IPS-11a (cell line): Measurements from ENCODE around the gene PDE4C.
A peak's percentile ranks its signal among the peaks of the same experiment; 100 is the strongest.

Experiments
- H3K4me3 ChIP-seq: one replicate; pipeline ENCODE4 v1.5.1; 2013; ENCODE audit warnings: low read depth, low read length, control low read depth

PDE4C gene

GRCh38 chr19:18225702-18226468 lies at the start of gene PDE4C:
Gene PDE4C (minus strand): TSS chr19:18226438. CDS start chr19:18226415, 23 bp downstream.
- peak within 1 kb of the TSS; percentile 13 for H3K4me3 ChIP-seq

- H3K4me3 ChIP-seq: no peak overlapping the region
Observed at GRCh38 chr19:18274781-18275356, 48.6 kb upstream of the PDE4C start.

- no peak within 1 kb of the TSS for H3K4me3 ChIP-seq
Observed at GRCh38 chr19:18274219-18274780, 48.1 kb upstream of the PDE4C start, which contains the start of gene IQCN. Gene IQCN (minus strand): TSS chr19:18274452. CDS start chr19:18269478, 4,974 bp downstream.

GRCh38 chr19:18273561-18274218 lies 47.5 kb upstream of the PDE4C start:
- no peak overlapping the region for H3K4me3 ChIP-seq

GRCh38 chr19:18271433-18271841 lies 45.2 kb upstream of the PDE4C start:
- H3K4me3 ChIP-seq: no peak overlapping the region

GRCh38 chr19:18270326-18270725 lies 44.1 kb upstream of the PDE4C start:
- no peak overlapping the region for H3K4me3 ChIP-seq

- no peak overlapping the region for H3K4me3 ChIP-seq
Observed at GRCh38 chr19:18269070-18269723, 43.0 kb upstream of the PDE4C start.

GRCh38 chr19:18266771-18267686 lies 40.8 kb upstream of the PDE4C start:
- no peak overlapping the region for H3K4me3 ChIP-seq

GRCh38 chr19:18265582-18265981 lies 39.3 kb upstream of the PDE4C start:
- H3K4me3 ChIP-seq: no peak overlapping the region

GRCh38 chr19:18264971-18265540 lies 38.8 kb upstream of the PDE4C start:
- H3K4me3 ChIP-seq: no peak overlapping the region

- H3K4me3 ChIP-seq: no peak overlapping the region
Observed at GRCh38 chr19:18264137-18264854, 38.1 kb upstream of the PDE4C start.

- no peak overlapping the region for H3K4me3 ChIP-seq
Observed at GRCh38 chr19:18263324-18264136, 37.3 kb upstream of the PDE4C start.

GRCh38 chr19:18262917-18263316 lies 36.7 kb upstream of the PDE4C start:
- H3K4me3 ChIP-seq: no peak overlapping the region

- no peak overlapping the region for H3K4me3 ChIP-seq
Observed at GRCh38 chr19:18262144-18262543, 35.9 kb upstream of the PDE4C start.

GRCh38 chr19:18261474-18261873 lies 35.2 kb upstream of the PDE4C start:
- no peak overlapping the region for H3K4me3 ChIP-seq

GRCh38 chr19:18259893-18260292 lies 33.7 kb upstream of the PDE4C start:
- no peak overlapping the region for H3K4me3 ChIP-seq

- H3K4me3 ChIP-seq: no peak overlapping the region
Observed at GRCh38 chr19:18257503-18258470, 31.5 kb upstream of the PDE4C start.
